ENCODE results near the gene ZNF467.

The ZNF467 gene

GRCh38 chr7:149785402-149785801 is 12.0 kb upstream of the ZNF467 start:
- DNase-seq (ENCODE audit: low spot score) = no peak

- no peak for DNase-seq (ENCODE audit: low spot score)
Measured at GRCh38 chr7:149784251-149784608, 10.8 kb upstream of the ZNF467 start.

GRCh38 chr7:149783386-149784250 is 10.2 kb upstream of the ZNF467 start:
- DNase-seq (ENCODE audit: low spot score) = peak; percentile 87

GRCh38 chr7:149782682-149783345 is 9.4 kb upstream of the ZNF467 start:
- DNase-seq (ENCODE audit: low spot score) = no peak

GRCh38 chr7:149781921-149782320 is 8.5 kb upstream of the ZNF467 start:
- no peak for DNase-seq (ENCODE audit: low spot score)

- DNase-seq (ENCODE audit: low spot score) = no peak
Measured at GRCh38 chr7:149780636-149781419, 7.4 kb upstream of the ZNF467 start.

- DNase-seq (ENCODE audit: low spot score) = no peak
Measured at GRCh38 chr7:149780056-149780455, 6.7 kb upstream of the ZNF467 start.

GRCh38 chr7:149779502-149779805 is 6.1 kb upstream of the ZNF467 start:
- DNase-seq (ENCODE audit: low spot score) = no peak

GRCh38 chr7:149778696-149779501 is 5.5 kb upstream of the ZNF467 start:
- DNase-seq (ENCODE audit: low spot score) = no peak

GRCh38 chr7:149778327-149778637 is 4.9 kb upstream of the ZNF467 start:
- DNase-seq (ENCODE audit: low spot score) = no peak

GRCh38 chr7:149777551-149778326 is 4.4 kb upstream of the ZNF467 start:
- no peak for DNase-seq (ENCODE audit: low spot score)

GRCh38 chr7:149776848-149777407 is 3.5 kb upstream of the ZNF467 start:
- no peak for DNase-seq (ENCODE audit: low spot score)

- DNase-seq (ENCODE audit: low spot score) = no peak
Measured at GRCh38 chr7:149776289-149776688, 2.9 kb upstream of the ZNF467 start.

- DNase-seq (ENCODE audit: low spot score) = no peak
Measured at GRCh38 chr7:149775176-149775556, 1.8 kb upstream of the ZNF467 start.

GRCh38 chr7:149774237-149775175 is 1.1 kb upstream of the ZNF467 start:
- DNase-seq (ENCODE audit: low spot score) = no peak

GRCh38 chr7:149772956-149773434 is 393 bp downstream of the ZNF467 start:
- DNase-seq (ENCODE audit: low spot score) = no peak

- no peak for DNase-seq (ENCODE audit: low spot score)
Measured at GRCh38 chr7:149772241-149772955, 990 bp downstream of the ZNF467 start.

- DNase-seq (ENCODE audit: low spot score) = peak; percentile 88
Measured at GRCh38 chr7:149771720-149772240, 1.6 kb downstream of the ZNF467 start.
